Skin of body (tissue), 2 donors: ENCODE results near the gene ORC5. TPM values are rescaled to one million over a fixed set of nuclear protein-coding genes. Genes with fewer than 3 reads are reported as not detected.

Source experiments
- DNase-seq: peaks from one replicate; lab custom pipeline; 2025; lab: John Stamatoyannopoulos, UW
- total RNA-seq: library from RNA; depleted of rRNA; stranded (reverse); fragments of >200 nt; gene quantifications from one replicate; pipeline ENCODE4 v1.2.3, GENCODE V29; 2014

ORC5 gene
- total RNA-seq, 1 donor from 2014 or later: 21.2 TPM

DNA sequence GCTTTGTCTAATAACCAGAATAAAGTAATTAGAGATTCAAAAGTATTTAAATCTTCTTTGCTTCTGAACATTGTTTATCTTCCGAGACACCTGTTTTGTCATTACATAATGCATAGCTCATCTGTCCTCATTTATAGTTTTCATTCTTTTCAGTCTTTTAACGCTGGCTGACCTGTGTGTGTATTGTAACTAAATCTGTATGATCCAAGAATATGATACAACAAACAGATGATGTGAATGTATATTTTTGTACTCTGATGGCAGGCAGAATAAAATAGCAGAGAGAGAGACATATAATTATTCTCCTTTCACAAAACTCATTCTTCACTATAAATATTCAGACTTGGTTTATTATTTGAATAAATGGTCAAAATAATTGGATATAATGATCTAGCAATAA is 80.6 kb downstream of the ORC5 start:
- DNase-seq: no peak

DNA sequence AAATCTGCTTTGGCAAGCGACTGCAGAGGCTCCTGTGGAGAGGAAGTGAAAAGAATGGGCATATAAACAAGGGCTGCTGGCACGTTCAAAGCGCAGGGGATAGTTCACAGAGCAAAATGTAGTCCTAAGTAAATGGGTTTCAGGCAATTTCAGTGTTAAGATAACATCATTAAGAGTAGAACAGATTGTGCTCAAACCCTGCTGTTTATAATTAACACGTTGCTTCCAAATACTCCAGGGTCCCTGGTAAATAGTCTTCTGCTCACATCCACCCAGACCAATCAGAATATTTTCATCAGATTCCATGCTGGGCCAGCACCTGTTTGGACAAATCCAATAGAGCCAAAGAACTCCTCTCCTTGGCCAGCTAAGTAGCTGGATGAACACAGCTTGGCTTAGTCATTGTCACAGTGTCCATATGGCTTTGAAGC is 81.4 kb downstream of the ORC5 start:
- DNase-seq: no peak

DNA sequence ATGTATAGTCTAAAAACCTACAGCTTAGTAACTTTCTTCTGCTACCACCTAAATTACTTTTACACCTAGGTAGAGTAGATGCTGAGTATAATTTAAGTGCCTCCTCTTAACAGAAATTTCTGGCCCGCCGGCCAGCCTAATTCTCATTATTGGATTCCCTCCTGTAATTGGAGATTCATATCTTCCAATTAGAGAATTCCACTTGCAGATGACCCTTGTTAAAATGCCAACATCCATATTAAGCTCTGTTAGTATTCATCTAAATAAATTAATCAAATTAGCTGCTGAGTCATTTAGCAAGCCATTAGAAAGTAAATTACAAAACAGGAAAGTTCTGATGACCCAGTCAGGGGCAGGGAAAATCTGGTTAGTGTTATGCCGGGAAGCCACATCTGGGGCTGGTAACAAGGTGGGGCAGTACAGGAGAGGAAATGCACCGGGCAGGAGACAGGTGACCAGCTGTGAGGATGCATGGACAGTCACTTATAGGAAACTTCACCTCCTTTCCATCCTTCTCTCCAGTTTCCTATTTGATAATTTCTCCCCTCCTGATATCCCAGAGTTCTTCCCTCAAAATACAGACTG is 82.8 kb downstream of the ORC5 start:
- no peak for DNase-seq

DNA sequence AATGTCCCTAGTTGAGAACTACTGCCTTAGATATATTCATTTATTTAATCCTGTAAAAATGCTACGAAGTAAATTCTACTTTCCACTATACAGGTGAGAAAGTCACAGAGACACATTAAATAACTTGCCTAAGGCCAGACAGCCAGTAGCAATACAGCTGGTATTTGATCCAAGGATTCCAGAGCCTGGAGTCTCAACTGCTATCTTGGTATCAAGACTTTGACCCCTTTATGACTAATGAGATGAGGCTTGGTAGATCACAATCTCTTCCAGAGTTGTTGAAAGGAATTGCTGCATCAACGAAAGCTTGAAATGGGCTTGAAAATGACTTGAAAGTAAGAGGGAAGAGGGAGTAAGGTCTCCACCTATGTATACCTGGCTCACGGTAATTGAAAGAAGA is 83.3 kb downstream of the ORC5 start:
- no peak for DNase-seq

DNA sequence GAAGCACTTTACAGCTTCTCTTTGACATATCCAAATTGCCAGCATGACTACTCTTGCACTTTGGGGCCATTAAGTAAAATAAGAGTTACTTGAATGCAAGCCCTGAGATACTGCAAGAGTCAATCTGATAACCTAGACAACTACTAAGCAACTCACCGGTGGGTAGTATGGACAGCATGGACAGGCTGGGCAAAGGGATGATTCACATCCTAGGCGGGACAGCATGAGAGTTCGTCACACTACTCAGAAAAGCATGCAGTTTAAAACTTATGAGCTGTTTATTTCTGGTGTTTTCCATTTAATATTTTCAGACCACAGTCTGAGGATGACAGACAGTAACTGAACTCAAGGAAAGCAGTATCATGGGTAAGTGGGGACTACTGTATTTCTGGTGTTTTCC is 84.0 kb downstream of the ORC5 start:
- no peak for DNase-seq

DNA sequence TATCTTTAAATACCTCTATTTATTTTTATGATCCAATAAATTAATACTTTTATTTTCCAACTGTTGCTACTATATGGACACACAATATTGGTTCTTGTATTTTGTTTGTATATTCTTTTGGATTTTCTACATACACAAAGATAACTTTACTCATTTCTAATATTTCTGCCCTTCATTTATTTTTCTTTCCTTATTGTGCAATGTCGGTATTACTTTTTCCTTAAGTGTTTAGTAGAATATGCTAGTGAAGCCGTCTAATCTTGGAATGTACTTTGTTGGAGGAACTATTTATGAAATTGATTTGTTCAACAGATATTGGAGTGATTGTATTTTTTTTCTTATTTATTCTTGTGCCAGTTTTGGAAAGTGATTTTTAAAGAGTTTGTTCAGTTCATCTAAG is 94.0 kb downstream of the ORC5 start:
- no peak for DNase-seq

DNA sequence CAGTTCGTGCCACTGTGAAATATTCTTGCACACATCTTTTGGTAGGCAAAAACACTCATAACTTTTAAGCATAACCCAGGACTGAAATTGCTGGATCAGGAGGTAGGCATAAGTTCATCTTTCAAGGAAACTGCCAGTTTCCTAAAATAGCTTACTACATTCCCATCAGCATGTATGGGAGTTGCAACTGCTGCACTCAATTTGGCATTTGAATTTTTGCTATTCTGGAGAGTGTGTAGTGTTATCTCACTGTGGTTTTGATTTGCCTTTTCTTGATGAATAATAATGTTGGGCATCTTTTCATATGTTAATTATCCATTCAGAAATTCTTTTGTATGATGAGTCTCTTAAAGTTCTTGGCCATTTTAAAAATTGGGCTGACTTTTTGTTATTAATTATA is 95.2 kb downstream of the ORC5 start:
- no peak for DNase-seq

DNA sequence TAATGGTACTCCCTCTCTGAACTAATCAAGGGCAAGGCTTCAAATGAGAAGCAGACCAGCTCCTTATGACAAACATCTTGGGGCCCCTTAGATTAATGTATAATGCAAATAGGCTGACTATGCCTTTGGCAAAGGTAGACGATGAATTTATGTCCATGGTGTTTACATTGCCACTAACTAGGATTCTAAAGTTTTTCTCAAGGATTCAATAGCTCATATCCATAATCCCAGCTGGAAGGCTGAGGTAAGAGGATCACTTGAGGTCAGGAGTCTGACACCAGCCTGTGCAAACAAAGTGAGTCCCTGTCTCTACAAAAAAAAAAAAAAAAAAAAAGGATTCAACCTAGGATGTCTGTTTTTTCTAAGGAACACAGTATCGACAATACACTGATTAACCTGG is 96.5 kb downstream of the ORC5 start:
- DNase-seq: no peak

DNA sequence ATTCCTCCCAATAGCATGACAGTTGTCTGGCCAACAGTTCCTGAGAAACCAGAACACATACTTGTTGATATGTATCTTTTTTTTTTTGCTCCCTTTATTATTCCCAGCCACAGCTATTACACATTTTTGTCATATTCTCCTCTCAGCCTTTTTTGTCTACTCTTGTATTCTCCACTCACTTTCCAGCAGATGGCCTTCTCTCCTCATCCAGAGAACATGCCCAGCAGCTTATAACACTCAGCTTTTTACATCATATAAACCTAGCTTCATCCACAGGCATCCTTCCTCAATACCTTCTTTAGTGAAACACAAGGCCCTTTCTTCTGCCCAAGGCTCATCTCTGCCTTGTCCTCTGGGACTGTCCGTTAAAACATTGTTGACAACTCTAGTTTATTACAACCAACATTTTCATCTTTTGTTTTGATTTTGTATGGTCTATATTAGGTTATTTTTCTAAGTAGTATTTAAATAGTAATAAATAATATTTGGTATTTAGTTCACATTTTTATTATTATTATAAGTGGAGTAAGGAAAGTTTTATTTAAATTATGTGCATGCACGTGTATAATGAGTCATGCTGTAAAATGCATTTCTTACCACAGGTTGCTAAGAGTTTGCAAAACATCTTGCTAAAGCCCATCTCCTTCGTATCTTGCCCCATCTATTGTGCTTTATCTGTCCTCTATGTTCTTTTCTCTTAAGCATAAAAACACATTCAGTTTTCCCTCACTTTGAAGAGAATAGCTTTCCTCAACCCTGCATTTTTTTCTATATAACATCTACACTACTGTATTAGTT is 101.5 kb downstream of the ORC5 start:
- DNase-seq: no peak

DNA sequence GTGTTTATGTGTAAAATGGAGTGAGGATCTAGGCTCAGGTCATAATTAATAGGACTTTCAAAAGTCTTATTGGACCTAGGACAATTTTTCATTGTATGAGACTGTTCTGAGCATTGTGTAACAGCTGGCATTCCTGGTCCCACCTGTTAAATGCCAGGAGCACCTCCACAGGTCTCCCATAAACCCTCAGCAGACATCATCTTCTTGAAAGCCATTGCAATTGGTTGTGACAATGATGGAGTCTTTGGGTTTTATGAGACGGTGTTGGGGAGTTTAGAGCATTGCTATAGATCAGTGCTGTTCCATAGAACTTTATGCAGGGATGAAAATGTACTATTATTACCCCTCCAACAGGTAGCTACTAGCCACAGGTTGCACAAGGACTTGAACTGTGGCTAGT is 108.9 kb downstream of the ORC5 start:
- DNase-seq: no peak

DNA sequence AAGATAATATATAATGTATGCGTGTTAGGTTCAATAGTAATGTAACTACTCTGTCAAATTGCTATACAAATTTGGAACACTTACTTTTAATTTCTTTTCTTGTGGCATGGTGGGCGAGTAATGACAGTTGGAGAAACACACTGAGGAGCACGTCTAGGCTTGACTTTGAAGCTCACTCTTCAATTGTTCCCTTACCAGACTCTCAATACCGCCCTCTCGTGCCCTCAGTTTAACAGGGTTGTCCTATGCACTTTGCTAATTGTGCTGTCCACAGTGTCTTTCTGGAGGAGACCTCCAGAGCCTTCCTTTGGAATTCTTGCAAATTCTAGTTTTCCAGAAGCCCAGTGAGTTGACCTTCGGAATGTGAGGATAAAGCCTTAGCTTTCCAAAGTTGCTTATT is 111.1 kb downstream of the ORC5 start:
- DNase-seq: no peak

DNA sequence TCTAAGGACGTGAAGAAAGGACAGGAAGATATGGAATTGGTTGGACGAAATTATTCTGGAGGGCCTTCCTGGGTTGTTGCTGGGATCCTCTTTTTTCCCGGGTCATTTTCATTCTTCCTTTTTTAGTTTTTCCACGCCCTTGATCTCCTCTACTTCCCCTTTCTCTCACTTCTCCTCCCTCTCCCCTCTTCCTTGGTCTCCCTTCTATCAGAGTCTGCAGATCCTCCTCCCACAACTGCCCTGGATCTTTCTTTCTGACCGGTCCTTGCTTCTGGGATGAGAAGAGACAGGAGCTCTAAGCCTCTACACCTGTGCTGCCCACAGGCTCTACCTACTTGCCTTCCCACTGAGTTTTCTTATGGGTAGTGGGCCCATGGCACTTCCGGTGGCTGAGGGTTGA is 114.7 kb downstream of the ORC5 start:
- no peak for DNase-seq

DNA sequence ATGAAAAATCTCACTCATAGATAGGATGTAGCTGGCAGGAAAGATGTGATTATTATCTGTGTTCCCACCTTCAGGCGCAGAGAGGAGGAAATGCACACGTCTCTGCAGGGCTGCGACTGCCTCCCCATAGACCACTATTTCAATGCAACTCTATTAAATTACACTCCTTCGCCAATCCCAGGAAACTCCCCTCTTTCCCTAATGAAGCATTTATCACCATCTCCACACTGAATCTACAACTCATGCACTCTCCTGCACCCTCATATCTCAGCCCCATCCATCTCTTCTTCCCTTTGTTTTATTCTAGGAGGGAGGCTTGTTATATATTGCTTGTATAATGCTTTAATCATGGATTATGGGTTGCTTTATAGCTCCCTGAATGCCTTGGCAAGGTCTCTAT is 116.6 kb downstream of the ORC5 start:
- DNase-seq: no peak

DNA sequence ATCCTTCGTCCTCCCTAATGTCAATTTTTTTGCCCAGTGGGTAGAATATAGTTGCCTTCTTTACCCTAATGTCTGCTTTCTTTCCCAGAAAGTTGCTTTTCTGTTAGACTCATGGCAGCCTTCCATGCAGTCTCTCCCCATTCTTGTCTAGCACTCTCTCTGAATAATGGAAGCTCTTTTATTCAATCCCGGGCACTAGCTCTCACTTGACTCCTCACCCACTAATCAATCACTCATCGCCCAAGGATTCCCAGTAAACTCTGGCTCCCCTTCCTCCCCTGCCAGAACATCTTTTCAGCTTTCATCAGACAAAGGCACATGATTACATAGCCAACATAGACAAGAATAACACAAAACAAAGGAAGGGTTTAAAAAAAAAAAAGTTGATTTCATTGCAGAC is 118.2 kb downstream of the ORC5 start:
- no peak for DNase-seq

DNA sequence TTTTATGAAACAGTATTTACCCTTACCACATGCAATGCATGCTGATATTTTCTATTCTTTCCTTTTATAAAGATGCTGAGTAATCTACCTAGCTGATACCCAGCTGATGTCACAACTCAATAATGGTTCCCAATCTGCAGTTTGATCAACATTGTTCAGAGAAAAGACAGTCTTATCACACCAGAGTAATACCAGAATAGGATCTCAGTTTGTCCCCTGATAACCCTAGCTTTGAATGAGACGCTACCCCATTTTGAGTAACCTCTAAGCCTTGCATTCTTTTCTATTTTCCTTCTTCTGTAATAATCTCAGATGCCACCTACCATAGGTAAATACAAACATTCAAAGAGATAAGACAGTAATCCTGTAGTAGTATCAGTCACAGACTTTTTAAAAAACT is 118.8 kb downstream of the ORC5 start:
- DNase-seq: no peak

Other genes with a start within 250 kb of the ORC5 start
- gene RELN, start 218.4 kb downstream of the ORC5 start, total RNA-seq: 15.6 TPM
- 0.39 TPM for gene LHFPL3, start 120.6 kb upstream of the ORC5 start, total RNA-seq